Liver (tissue), 9 donors: ENCODE measurements around the gene ZNF287. TPM values are rescaled to one million over a fixed set of nuclear protein-coding genes. Genes with fewer than 3 reads are reported as not detected.

Experiments
- DNase-seq: peaks from one replicate; pipeline ENCODE4 v3.0.0-alpha.2; 2017; ENCODE audit warnings: low spot score
- H3K27ac ChIP-seq, 2 donors: one replicate each; pipeline ENCODE4 v1.7.0; 2013; ENCODE audit warnings: inconsistent platforms in 2 of 2, low read length in 2 of 2, control low read depth in 1 of 2, low read depth in 1 of 2, mild to moderate bottlenecking in 1 of 2
- H3K27me3 ChIP-seq, 4 donors: one replicate each; pipeline versions ENCODE4 v1.6.1 to v1.7.0; 2013; ENCODE audit warnings: low read length in 3 of 4, inconsistent platforms in 1 of 4, mild to moderate bottlenecking in 1 of 4, moderate library complexity in 1 of 4; ENCODE audit not compliant: control insufficient read depth in 4 of 4, insufficient read depth in 4 of 4
- H3K36me3 ChIP-seq, 4 donors: one replicate each; pipeline versions ENCODE4 v1.6.1 to v1.7.0; 2013; ENCODE audit warnings: low read length in 3 of 4, mild to moderate bottlenecking in 3 of 4, low read depth in 1 of 4, moderate library complexity in 1 of 4; ENCODE audit not compliant: control insufficient read depth in 4 of 4, insufficient read depth in 3 of 4
- H3K4me1 ChIP-seq, 4 donors: one replicate each; pipeline versions ENCODE4 v1.6.1 to v1.7.0; 2013; ENCODE audit warnings: low read length in 3 of 4, mild to moderate bottlenecking in 3 of 4, moderate library complexity in 1 of 4; ENCODE audit not compliant: control insufficient read depth in 4 of 4, insufficient read depth in 4 of 4
- H3K4me3 ChIP-seq, 3 donors: one replicate each; pipeline versions ENCODE4 v1.6.1 to v1.7.0; 2013; ENCODE audit warnings: low read length in 3 of 3, control low read depth in 1 of 3, low read depth in 1 of 3, mild to moderate bottlenecking in 1 of 3
- H3K9ac ChIP-seq, 2 donors: one replicate each; pipeline ENCODE4 v1.7.0; 2013; ENCODE audit warnings: low read length in 2 of 2, mild to moderate bottlenecking in 2 of 2, moderate library complexity in 2 of 2, control low read depth in 1 of 2, low read depth in 1 of 2
- H3K9me3 ChIP-seq, 4 donors: one replicate each; pipeline versions ENCODE4 v1.6.1 to v1.7.0; 2013; ENCODE audit warnings: low read length in 3 of 4; ENCODE audit not compliant: control insufficient read depth in 4 of 4
- EGR1 ChIP-seq, 2 donors: IDR thresholded peaks; 2 replicates each; pipeline ENCODE4 v1.6.1; 2016 to 2018; ENCODE audit warnings: antibody characterized with exemption in 2 of 2, low read depth in 2 of 2
- FOXA2 ChIP-seq: IDR thresholded peaks from 2 replicates; pipeline ENCODE4 v1.6.1; 2016; ENCODE audit warnings: antibody characterized with exemption
- GABPA ChIP-seq, 2 donors: IDR thresholded peaks in 1 of 2; conservative IDR thresholded peaks in 1 of 2; 2 replicates each; pipeline ENCODE4 v1.6.1; 2016; ENCODE audit warnings: antibody characterized with exemption in 2 of 2, mild to moderate bottlenecking in 1 of 2, moderate library complexity in 1 of 2
- HNF4A ChIP-seq, 2 donors: conservative IDR thresholded peaks; 2 replicates each; pipeline ENCODE4 v1.6.1; 2016; ENCODE audit warnings: antibody characterized with exemption in 2 of 2, mild to moderate bottlenecking in 2 of 2
- JUND ChIP-seq, 2 donors: IDR thresholded peaks; 2 replicates each; pipeline ENCODE4 v1.6.1; 2016; ENCODE audit warnings: antibody characterized with exemption in 2 of 2
- MAX ChIP-seq: IDR thresholded peaks from 2 replicates; pipeline ENCODE4 v1.6.1; 2016; ENCODE audit warnings: antibody characterized with exemption
- NR2F2 ChIP-seq: IDR thresholded peaks from 2 replicates; pipeline ENCODE4 v1.6.1; 2016; ENCODE audit warnings: antibody characterized with exemption
- RAD21 ChIP-seq, 2 donors: IDR thresholded peaks; 2 replicates each; pipeline ENCODE4 v1.6.1; 2016; ENCODE audit warnings: antibody characterized with exemption in 2 of 2, mild to moderate bottlenecking in 2 of 2
- RXRA ChIP-seq, 2 donors: IDR thresholded peaks; 2 replicates each; pipeline ENCODE4 v1.6.1; 2017 to 2018; ENCODE audit warnings: antibody characterized with exemption in 2 of 2, mild to moderate bottlenecking in 1 of 2
- SP1 ChIP-seq: IDR thresholded peaks from 2 replicates; pipeline ENCODE4 v1.6.1; 2018; ENCODE audit warnings: antibody characterized with exemption, mild to moderate bottlenecking
- TAF1 ChIP-seq: conservative IDR thresholded peaks from 2 replicates; pipeline ENCODE4 v1.6.1; 2016; ENCODE audit warnings: antibody characterized with exemption, mild to moderate bottlenecking
- YY1 ChIP-seq: IDR thresholded peaks from 2 replicates; pipeline ENCODE4 v1.6.1; 2016; ENCODE audit warnings: antibody characterized with exemption, mild to moderate bottlenecking
- ZBTB33 ChIP-seq: IDR thresholded peaks from 2 replicates; pipeline ENCODE4 v1.6.1; 2016; ENCODE audit warnings: antibody characterized with exemption
- WGBS: extraction: QIAGEN DNeasy Blood & Tissue Kit; methylation state at CpG from one replicate; pipeline ENCODE4 v1.1.7; 2013; 5-methylcytosine and 5-hydroxymethylcytosine counted together
- polyA plus RNA-seq, 2 donors: library from polyadenylated mRNA; stranded (reverse) in 1 of 2; unstranded in 1 of 2; fragments of 200-250 nt in 1 of 2; fragments of >200 nt in 1 of 2; fragmentation: Nextera tagmentation in 1 of 2; extraction: Ambion mirVana in 1 of 2; gene quantifications; one replicate each; pipeline versions ENCODE4 v1.2.1 to v1.2.3, GENCODE V29; 2013 to 2015
- total RNA-seq, 2 donors: library from RNA; depleted of rRNA; stranded (reverse); fragments of >200 nt; gene quantifications; one replicate each; pipeline ENCODE4 v1.2.3, GENCODE V29; 2014
- TF ChIP-seq, protein P1 (sequence below): IDR thresholded peaks from 2 replicates; pipeline ENCODE4 v1.6.1; 2016; ENCODE audit warnings: antibody characterized with exemption
- TF ChIP-seq, protein P2 (sequence below): IDR thresholded peaks from 2 replicates; pipeline ENCODE4 v1.6.1; 2016; ENCODE audit warnings: antibody characterized with exemption, mild to moderate bottlenecking
- donor health status: healthy.
- donor health status: healthy.
- donor health status: healthy.
- donor health status: healthy.
- donor health status: healthy.

The ZNF287 gene
- total and polyA plus RNA-seq, 4 donors, result 0.40 to 1.2 (median 0.82) TPM

GRCh38 chr17:16519021-16519420, 50.0 kb downstream of the ZNF287 start:
- TF ChIP-seq NR2F2 (no peak), FOXA2 (no peak), TAF1 (no peak), RAD21 (IDR thresholded peaks at IDR 0.05) (no peak), MAX (no peak), YY1 (no peak), SP1 (no peak), EGR1 (IDR thresholded peaks at IDR 0.05; ENCODE audit: low read depth in 2 of 2) (no peak), HNF4A (conservative IDR thresholded peaks at IDR 0.05) (no peak), RXRA (IDR thresholded peaks at IDR 0.05) (no peak), JUND (IDR thresholded peaks at IDR 0.05) (no peak), GABPA (IDR thresholded peaks at IDR 0.05 in 1 of 2, conservative IDR thresholded peaks at IDR 0.05 in 1 of 2) (no peak), ZBTB33 (no peak)
- TF ChIP-seq, protein P1, sequence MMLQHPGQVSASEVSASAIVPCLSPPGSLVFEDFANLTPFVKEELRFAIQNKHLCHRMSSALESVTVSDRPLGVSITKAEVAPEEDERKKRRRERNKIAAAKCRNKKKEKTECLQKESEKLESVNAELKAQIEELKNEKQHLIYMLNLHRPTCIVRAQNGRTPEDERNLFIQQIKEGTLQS, result no peak
- TF ChIP-seq, protein P2, sequence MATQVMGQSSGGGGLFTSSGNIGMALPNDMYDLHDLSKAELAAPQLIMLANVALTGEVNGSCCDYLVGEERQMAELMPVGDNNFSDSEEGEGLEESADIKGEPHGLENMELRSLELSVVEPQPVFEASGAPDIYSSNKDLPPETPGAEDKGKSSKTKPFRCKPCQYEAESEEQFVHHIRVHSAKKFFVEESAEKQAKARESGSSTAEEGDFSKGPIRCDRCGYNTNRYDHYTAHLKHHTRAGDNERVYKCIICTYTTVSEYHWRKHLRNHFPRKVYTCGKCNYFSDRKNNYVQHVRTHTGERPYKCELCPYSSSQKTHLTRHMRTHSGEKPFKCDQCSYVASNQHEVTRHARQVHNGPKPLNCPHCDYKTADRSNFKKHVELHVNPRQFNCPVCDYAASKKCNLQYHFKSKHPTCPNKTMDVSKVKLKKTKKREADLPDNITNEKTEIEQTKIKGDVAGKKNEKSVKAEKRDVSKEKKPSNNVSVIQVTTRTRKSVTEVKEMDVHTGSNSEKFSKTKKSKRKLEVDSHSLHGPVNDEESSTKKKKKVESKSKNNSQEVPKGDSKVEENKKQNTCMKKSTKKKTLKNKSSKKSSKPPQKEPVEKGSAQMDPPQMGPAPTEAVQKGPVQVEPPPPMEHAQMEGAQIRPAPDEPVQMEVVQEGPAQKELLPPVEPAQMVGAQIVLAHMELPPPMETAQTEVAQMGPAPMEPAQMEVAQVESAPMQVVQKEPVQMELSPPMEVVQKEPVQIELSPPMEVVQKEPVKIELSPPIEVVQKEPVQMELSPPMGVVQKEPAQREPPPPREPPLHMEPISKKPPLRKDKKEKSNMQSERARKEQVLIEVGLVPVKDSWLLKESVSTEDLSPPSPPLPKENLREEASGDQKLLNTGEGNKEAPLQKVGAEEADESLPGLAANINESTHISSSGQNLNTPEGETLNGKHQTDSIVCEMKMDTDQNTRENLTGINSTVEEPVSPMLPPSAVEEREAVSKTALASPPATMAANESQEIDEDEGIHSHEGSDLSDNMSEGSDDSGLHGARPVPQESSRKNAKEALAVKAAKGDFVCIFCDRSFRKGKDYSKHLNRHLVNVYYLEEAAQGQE, result no peak
- H3K4me3 ChIP-seq, result no peak overlapping the region
- no peaks in the 10 kb centered on the region for H3K27me3 ChIP-seq
- H3K27ac ChIP-seq, result no peak overlapping the region
- no peaks in the 10 kb centered on the region for H3K9me3 ChIP-seq
- no peaks in the 10 kb centered on the region for H3K36me3 ChIP-seq
- no peak overlapping the region for H3K9ac ChIP-seq
- peaks cover 0 to 6% (median 3%) of the 10 kb centered on the region in 4 donors for H3K4me1 ChIP-seq
- no peak for DNase-seq

- H3K4me3 ChIP-seq, result no peak overlapping the region
- no peak for DNase-seq
- H3K9me3 ChIP-seq, result no peaks in the 10 kb centered on the region
- no peak overlapping the region for H3K9ac ChIP-seq
- TF ChIP-seq HNF4A (conservative IDR thresholded peaks at IDR 0.05), result no peak
- no peak overlapping the region for H3K27ac ChIP-seq
- WGBS, result 89% methylated on average over 7 of the region's 7 CpGs
- peaks cover 0 to 6% (median 3%) of the 10 kb centered on the region in 4 donors for H3K4me1 ChIP-seq
- no peaks in the 10 kb centered on the region for H3K27me3 ChIP-seq
- H3K36me3 ChIP-seq, result no peaks in the 10 kb centered on the region
Observed at GRCh38 chr17:16517477-16517876, 51.5 kb downstream of the ZNF287 start.
